Endothelial cell of umbilical vein (primary cell): ENCODE data around the gene RAP1GDS1. TPM values are rescaled to one million over a fixed set of nuclear protein-coding genes. Genes with fewer than 3 reads are reported as not detected.

Source experiments
- BruUV-seq: library from RNA; stranded (reverse); fragments of 400-500 nt; replicated peaks from 2 replicates; lab custom pipeline; 2021; lab: Mats Ljungman, UMichigan
- CTCF ChIA-PET: fragments of 300-600, 350-600 bp; sonication (Branson Sonifier 250); formaldehyde crosslinking; loops from one replicate; lab custom pipeline; 2021; ENCODE audit warnings: antibody characterized with exemption, inconsistent platforms; lab: Charles Lee
- POLR2A ChIA-PET: fragments of 300-600, 350-600 bp; sonication (Branson Sonifier 250); formaldehyde crosslinking; loops from one replicate; lab custom pipeline; 2021; ENCODE audit warnings: antibody characterized with exemption, inconsistent platforms; lab: Charles Lee
- DNase-seq: peaks from one replicate; pipeline ENCODE4 v3.0.0-alpha.2; 2011; ENCODE audit warnings: low read depth, low spot score
- FAIRE-seq: peaks from 2 replicates; lab custom pipeline; 2011; peaks lifted over from hg19 to GRCh38; lab: Jason Lieb, UNC
- H2AFZ ChIP-seq: 2 replicates; pipeline ENCODE4 v1.6.0; 2012; ENCODE audit warnings: low read depth, low read length, control low read depth, inconsistent platforms
- H3K27ac ChIP-seq: 2 replicates; pipeline ENCODE4 v1.5.1; 2011; ENCODE audit warnings: low read depth, mild to moderate bottlenecking, control low read depth, low read length, moderate library complexity; ENCODE audit not compliant: insufficient read depth
- H3K27me3 ChIP-seq, 2 experiments: 2 replicates each; pipeline versions ENCODE4 v1.6.0 to v1.6.1; 2011; ENCODE audit warnings: low read length in 2 of 2, mixed read lengths in 1 of 2; ENCODE audit not compliant: control insufficient read depth in 2 of 2, insufficient read depth in 2 of 2
- H3K36me3 ChIP-seq, 2 experiments: 2 replicates in 1 of 2; 3 replicates in 1 of 2; pipeline ENCODE4 v1.5.1; 2011; ENCODE audit warnings: low read length in 2 of 2, mild to moderate bottlenecking in 1 of 2, moderate library complexity in 1 of 2; ENCODE audit not compliant: control insufficient read depth in 2 of 2, insufficient read depth in 2 of 2; ENCODE audit errors: extremely low read depth in 1 of 2
- H3K4me1 ChIP-seq: 3 replicates; pipeline ENCODE4 v1.5.1; 2011; ENCODE audit warnings: mild to moderate bottlenecking, low read length; ENCODE audit not compliant: control insufficient read depth, insufficient read depth; ENCODE audit errors: extremely low read depth
- H3K4me2 ChIP-seq: 2 replicates; pipeline ENCODE4 v1.6.1; 2011; ENCODE audit warnings: low read length, control low read depth, mixed read lengths; ENCODE audit not compliant: insufficient read depth
- H3K4me3 ChIP-seq, 3 experiments: fragments of 200-600 bp in 1 of 3; sonication (generic), shearing (Covaris generic) in 1 of 3; replicated peaks in 1 of 3; 2 replicates each; pipeline ENCODE4 v1.5.1; 2011 to 2016; ENCODE audit warnings: control low read depth in 3 of 3, low read length in 3 of 3, mild to moderate bottlenecking in 2 of 3, inconsistent platforms in 1 of 3, low read depth in 1 of 3, moderate library complexity in 1 of 3; ENCODE audit not compliant: insufficient read depth in 1 of 3
- H3K79me2 ChIP-seq: 2 replicates; pipeline ENCODE4 v1.6.0; 2012; ENCODE audit warnings: low read length, inconsistent platforms; ENCODE audit not compliant: control insufficient read depth, insufficient read depth
- H3K9ac ChIP-seq: replicated peaks from 2 replicates; pipeline ENCODE3; 2011; ENCODE audit warnings: low read length, control low read depth; ENCODE audit not compliant: insufficient read depth; ENCODE audit errors: extremely low read depth
- H3K9me1 ChIP-seq: replicated peaks from 3 replicates; pipeline ENCODE4 v1.6.0; 2011; ENCODE audit warnings: mild to moderate bottlenecking, low read length; ENCODE audit not compliant: control insufficient read depth, insufficient read depth; ENCODE audit errors: extremely low read depth
- H3K9me3 ChIP-seq: replicated peaks from 2 replicates; pipeline ENCODE4 v1.5.1; 2012; ENCODE audit warnings: low read length, inconsistent platforms; ENCODE audit not compliant: control insufficient read depth, insufficient read depth
- H4K20me1 ChIP-seq: replicated peaks from 2 replicates; pipeline ENCODE3; 2011; ENCODE audit warnings: mild to moderate bottlenecking, low read length; ENCODE audit not compliant: control insufficient read depth, insufficient read depth; ENCODE audit errors: extremely low read depth
- CTCF ChIP-seq, 2 donors: IDR thresholded peaks; 1 replicate in 1 of 2; 2 replicates in 1 of 2; pipeline ENCODE4 v1.5.1; 2011; ENCODE audit warnings: low read length in 2 of 2, mild to moderate bottlenecking in 2 of 2, moderate library complexity in 2 of 2, control low read depth in 1 of 2, inconsistent platforms in 1 of 2, low read depth in 1 of 2; ENCODE audit not compliant: insufficient read depth in 1 of 2; ENCODE audit errors: extremely low read depth in 1 of 2
- EZH2 ChIP-seq: IDR thresholded peaks from 2 replicates; pipeline ENCODE4 v1.6.1; 2012; ENCODE audit warnings: borderline replicate concordance, low read depth, mild to moderate bottlenecking, moderate library complexity, low read length, inconsistent platforms; ENCODE audit not compliant: severe bottlenecking
- FOS ChIP-seq: IDR thresholded peaks from 2 replicates; pipeline ENCODE4 v1.6.1; 2011; ENCODE audit warnings: mild to moderate bottlenecking, low read length, moderate library complexity, borderline replicate concordance; ENCODE audit not compliant: insufficient read depth
- GATA2 ChIP-seq: IDR thresholded peaks from 2 replicates; pipeline ENCODE4 v1.7.0; 2011; ENCODE audit warnings: low read depth, mild to moderate bottlenecking, moderate library complexity, mixed read lengths, low read length; ENCODE audit not compliant: insufficient read length, insufficient read depth
- JUN ChIP-seq: IDR thresholded peaks from 2 replicates; pipeline ENCODE4 v1.6.1; 2011; ENCODE audit warnings: borderline replicate concordance, low read depth; ENCODE audit not compliant: insufficient read length, insufficient read depth
- MAX ChIP-seq: IDR thresholded peaks from 2 replicates; pipeline ENCODE4 v1.6.1; 2011; ENCODE audit not compliant: insufficient read depth, insufficient read length
- MYC ChIP-seq: IDR thresholded peaks from one replicate; pipeline ENCODE4 v1.6.1; 2011; ENCODE audit warnings: mild to moderate bottlenecking, low read depth, low read length
- POLR2A ChIP-seq: IDR thresholded peaks from 2 replicates; pipeline ENCODE4 v1.6.1; 2012; ENCODE audit warnings: low read depth, mild to moderate bottlenecking, control low read depth, low read length
- POLR2AphosphoS5 ChIP-seq: IDR thresholded peaks from 2 replicates; pipeline ENCODE4 v1.6.1; 2012; ENCODE audit warnings: low read depth, mild to moderate bottlenecking, control low read depth, low read length, moderate library complexity; ENCODE audit not compliant: insufficient read depth
- dilution Hi-C: fragments of 300-500 bp; cut with MboI; formaldehyde crosslinking; loops from one replicate; pipeline ENCODE4 v1.15.0; 2019; ENCODE audit warnings: low sequenced_read_pairs; ENCODE audit not compliant: extremely low pct_ligation_motif_present
- intact Hi-C: fragments of 100-400 bp; cut with micrococcal nuclease; formaldehyde crosslinking; loops from one replicate; pipeline ENCODE4 v1.10.0; 2022
- polyA plus RNA-seq, 4 experiments: library from polyadenylated mRNA; depleted of rRNA in 3 of 4; stranded (reverse) in 3 of 4; unstranded in 1 of 4; fragments of >200 nt; gene quantifications; 2 replicates each; pipeline versions ENCODE4 v1.2.1 to v1.2.3, GENCODE V29; 2011 to 2012; ENCODE audit warnings: missing spikeins in 1 of 4
- total RNA-seq: library from RNA; stranded (reverse); gene quantifications from 2 replicates; pipeline ENCODE4 v1.2.3, GENCODE V29; 2021

Gene RAP1GDS1
- total and polyA plus RNA-seq, 2 donors (not counting 3 experiments of a cell fraction or from before 2014, with no cell fraction given): 17.6 to 52.8 TPM

- Histone ChIP-seq H3K4me1 (no peaks in the 10 kb centered on the region), H3K36me3 (no peaks in the 10 kb centered on the region), H3K9me3 (no peaks in the 10 kb centered on the region), H3K9me1 (no peaks in the 10 kb centered on the region), H3K27ac (no peak overlapping the region), H3K4me2 (no peak overlapping the region), H3K79me2 (no peaks in the 10 kb centered on the region), H2AFZ (no peak overlapping the region), H4K20me1 (no peaks in the 10 kb centered on the region), H3K27me3 (no peaks in the 10 kb centered on the region), H3K9ac (no peak overlapping the region), H3K4me3 (no peak overlapping the region)
- FAIRE-seq (no peak), DNase-seq (no peak)
- intact Hi-C loops: no loop called here
- no peak for TF ChIP-seq EZH2
- TF ChIP-seq MYC: no peak
- TF ChIP-seq FOS: no peak
- TF ChIP-seq CTCF (IDR thresholded peaks at IDR 0.05; ENCODE audit: extremely low read depth in 1 of 2, insufficient read depth in 1 of 2, low read depth in 1 of 2, low read length in 2 of 2): no peak
- TF ChIP-seq POLR2A: no peak
- no peak for TF ChIP-seq JUN
- no peak for TF ChIP-seq POLR2AphosphoS5
- TF ChIP-seq MAX: no peak
- no peak for TF ChIP-seq GATA2
- POLR2A ChIA-PET: no interaction called here
- dilution Hi-C loops: no loop called here
- CTCF ChIA-PET: interaction anchor here (0.8 to 1.0 kb wide), 2 partner anchors 7 to 19 kb away, joined by 3 read pairs; no protein-coding TSS in a partner anchor
- no TSS peak for BruUV-seq
These were observed 187.7 kb downstream of the RAP1GDS1 start for GRCh38 chr4:98448908-98449307.
